Measurements from ENCODE around the gene JADE2. TPM values are rescaled to one million over a fixed set of nuclear protein-coding genes. Genes with fewer than 3 reads are reported as not detected.

The JADE2 gene
- total RNA-seq, 4 donors from 2014 or later, result 46.0 to 113 (median 89.2) TPM

DNA sequence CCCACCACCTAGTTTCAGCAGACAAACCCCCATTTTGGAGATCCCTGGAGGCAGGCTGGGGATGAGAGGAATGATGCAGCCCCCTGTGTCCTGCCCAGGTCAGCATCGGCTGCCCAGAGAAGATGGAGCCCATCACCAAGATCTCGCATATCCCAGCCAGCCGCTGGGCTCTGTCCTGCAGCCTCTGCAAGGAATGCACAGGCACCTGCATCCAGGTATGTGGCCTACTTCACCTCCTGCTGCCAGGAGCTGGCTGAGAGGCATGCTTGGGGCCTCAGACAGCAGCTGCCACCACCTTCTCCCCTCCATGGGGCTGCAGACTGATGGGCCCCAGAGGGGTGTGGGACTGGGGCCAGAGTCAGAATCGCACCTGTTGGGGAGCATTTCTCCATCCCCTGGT, 38.9 kb downstream of the JADE2 start:
- H3K4me3 ChIP-seq, result no peak overlapping the region
- TF ChIP-seq POLR2A (IDR thresholded peaks at IDR 0.05), result no peak
- no peak for TF ChIP-seq EP300 (IDR thresholded peaks at IDR 0.05)
- no peak for TF ChIP-seq POLR2AphosphoS5 (IDR thresholded peaks at IDR 0.05)
- TF ChIP-seq, protein P1, sequence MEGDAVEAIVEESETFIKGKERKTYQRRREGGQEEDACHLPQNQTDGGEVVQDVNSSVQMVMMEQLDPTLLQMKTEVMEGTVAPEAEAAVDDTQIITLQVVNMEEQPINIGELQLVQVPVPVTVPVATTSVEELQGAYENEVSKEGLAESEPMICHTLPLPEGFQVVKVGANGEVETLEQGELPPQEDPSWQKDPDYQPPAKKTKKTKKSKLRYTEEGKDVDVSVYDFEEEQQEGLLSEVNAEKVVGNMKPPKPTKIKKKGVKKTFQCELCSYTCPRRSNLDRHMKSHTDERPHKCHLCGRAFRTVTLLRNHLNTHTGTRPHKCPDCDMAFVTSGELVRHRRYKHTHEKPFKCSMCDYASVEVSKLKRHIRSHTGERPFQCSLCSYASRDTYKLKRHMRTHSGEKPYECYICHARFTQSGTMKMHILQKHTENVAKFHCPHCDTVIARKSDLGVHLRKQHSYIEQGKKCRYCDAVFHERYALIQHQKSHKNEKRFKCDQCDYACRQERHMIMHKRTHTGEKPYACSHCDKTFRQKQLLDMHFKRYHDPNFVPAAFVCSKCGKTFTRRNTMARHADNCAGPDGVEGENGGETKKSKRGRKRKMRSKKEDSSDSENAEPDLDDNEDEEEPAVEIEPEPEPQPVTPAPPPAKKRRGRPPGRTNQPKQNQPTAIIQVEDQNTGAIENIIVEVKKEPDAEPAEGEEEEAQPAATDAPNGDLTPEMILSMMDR (IDR thresholded peaks at IDR 0.05), result no peak
- WGBS, 2 donors (ENCODE audit: low coverage in 1 of 2), result 100% methylated on average over 1 of the region's 4 CpGs; no CpG with 5 or more reads in 1 of the 2 donors
- H3K9me3 ChIP-seq, result no peaks in the 10 kb centered on the region
- H3K27ac ChIP-seq, result no peak overlapping the region
- peaks cover 0 to 100% of the 10 kb centered on the region in 2 donors for H3K36me3 ChIP-seq
- no peaks in the 10 kb centered on the region for H3K27me3 ChIP-seq
- peaks cover 4 to 60% (median 26%) of the 10 kb centered on the region in 3 donors for H3K4me1 ChIP-seq
- ATAC-seq, result no peak

DNA sequence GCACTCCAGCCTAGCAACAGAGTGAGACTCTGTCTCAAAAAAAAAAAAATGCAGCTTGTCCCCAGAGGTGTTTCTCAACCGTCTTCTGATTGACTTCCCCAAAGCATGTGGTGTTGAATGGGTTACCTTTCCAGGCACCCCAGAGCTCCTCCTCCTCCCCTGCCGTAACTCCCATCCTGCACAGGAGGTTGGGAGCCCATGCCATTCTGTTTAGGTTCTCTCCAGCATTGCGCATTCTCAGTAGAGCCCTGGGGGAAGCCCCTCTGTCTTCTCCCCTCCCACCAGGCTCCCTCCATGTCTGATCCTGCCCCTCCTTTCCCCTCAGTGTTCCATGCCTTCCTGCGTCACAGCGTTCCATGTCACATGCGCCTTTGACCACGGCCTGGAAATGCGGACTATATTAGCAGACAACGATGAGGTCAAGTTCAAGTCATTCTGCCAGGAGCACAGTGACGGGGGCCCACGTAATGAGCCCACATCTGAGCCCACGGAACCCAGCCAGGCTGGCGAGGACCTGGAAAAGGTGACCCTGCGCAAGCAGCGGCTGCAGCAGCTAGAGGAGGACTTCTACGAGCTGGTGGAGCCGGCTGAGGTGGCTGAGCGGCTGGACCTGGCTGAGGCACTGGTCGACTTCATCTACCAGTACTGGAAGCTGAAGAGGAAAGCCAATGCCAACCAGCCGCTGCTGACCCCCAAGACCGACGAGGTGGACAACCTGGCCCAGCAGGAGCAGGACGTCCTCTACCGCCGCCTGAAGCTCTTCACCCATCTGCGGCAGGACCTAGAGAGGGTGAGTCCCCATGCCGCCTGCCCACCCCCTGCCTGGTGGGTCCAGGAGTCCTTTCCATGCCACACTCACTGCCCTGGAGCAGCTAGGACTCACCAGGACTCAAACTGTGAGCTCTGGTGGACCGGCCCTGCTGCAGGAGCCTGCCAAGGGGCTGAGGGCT, 40.6 kb downstream of the JADE2 start:
- WGBS, 2 donors (ENCODE audit: low coverage in 1 of 2), result 76 to 87% methylated on average over 4 to 5 of the region's 28 CpGs
- ATAC-seq, result no peak
- peaks cover 0 to 100% of the 10 kb centered on the region in 2 donors for H3K36me3 ChIP-seq

DNA sequence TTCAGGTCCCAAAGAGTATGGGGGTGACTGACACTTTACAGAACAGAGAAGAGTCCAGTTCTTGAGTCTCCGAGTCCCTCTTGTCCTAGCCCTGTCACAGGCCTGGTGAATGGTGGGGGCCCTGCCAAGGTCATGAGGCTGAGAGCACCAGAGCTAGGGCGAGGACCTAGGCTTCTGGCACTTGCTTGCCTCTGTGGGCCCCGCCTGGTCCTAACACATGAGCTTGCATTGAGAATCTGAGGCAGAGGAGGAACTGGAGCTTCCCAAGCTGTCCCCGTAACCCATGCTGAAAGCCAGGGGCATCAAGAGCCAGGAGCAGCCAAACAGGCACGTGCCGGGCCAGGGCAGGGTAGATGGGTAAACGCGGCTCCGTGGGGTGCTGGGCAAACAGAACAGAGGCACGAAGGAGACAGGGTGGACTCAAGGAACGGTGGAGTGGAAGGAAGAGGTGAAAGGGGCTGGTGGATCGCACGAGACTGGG, 41.3 kb downstream of the JADE2 start:
- peak overlapping the region in 3 of 4 donors; percentile 72 to 76 (median 74) for H3K27ac ChIP-seq
- ATAC-seq, result no peak
- H3K9me3 ChIP-seq, result no peaks in the 10 kb centered on the region
- peaks cover 0 to 100% of the 10 kb centered on the region in 2 donors for H3K36me3 ChIP-seq
- H3K4me1 ChIP-seq, result peaks cover 4 to 62% (median 40%) of the 10 kb centered on the region in 3 donors
- 84% methylated on average over 10 of the region's 13 CpGs; no CpG with 5 or more reads in 1 of the 2 donors for WGBS, 2 donors (ENCODE audit: low coverage in 1 of 2)
- H3K4me3 ChIP-seq, result no peak overlapping the region
- H3K27me3 ChIP-seq, result no peaks in the 10 kb centered on the region
- TF ChIP-seq POLR2AphosphoS5 (IDR thresholded peaks at IDR 0.05) (no peak), POLR2A (IDR thresholded peaks at IDR 0.05) (no peak), EP300 (IDR thresholded peaks at IDR 0.05) (no peak)
- TF ChIP-seq, protein P1 (IDR thresholded peaks at IDR 0.05), result no peak

More for the DNA sequence above, 40.6 kb downstream of the JADE2 start:
- peaks cover 4 to 62% (median 43%) of the 10 kb centered on the region in 3 donors for H3K4me1 ChIP-seq
- H3K9me3 ChIP-seq, result no peaks in the 10 kb centered on the region
- no peak overlapping the region for H3K4me3 ChIP-seq
- TF ChIP-seq, protein P1 (IDR thresholded peaks at IDR 0.05), result no peak
- TF ChIP-seq EP300 (IDR thresholded peaks at IDR 0.05), result no peak
- no peak for TF ChIP-seq POLR2A (IDR thresholded peaks at IDR 0.05)
- TF ChIP-seq POLR2AphosphoS5 (IDR thresholded peaks at IDR 0.05), result no peak
- peak overlapping the region in 2 of 4 donors; percentile 72 to 74 for H3K27ac ChIP-seq
- no peaks in the 10 kb centered on the region for H3K27me3 ChIP-seq

DNA sequence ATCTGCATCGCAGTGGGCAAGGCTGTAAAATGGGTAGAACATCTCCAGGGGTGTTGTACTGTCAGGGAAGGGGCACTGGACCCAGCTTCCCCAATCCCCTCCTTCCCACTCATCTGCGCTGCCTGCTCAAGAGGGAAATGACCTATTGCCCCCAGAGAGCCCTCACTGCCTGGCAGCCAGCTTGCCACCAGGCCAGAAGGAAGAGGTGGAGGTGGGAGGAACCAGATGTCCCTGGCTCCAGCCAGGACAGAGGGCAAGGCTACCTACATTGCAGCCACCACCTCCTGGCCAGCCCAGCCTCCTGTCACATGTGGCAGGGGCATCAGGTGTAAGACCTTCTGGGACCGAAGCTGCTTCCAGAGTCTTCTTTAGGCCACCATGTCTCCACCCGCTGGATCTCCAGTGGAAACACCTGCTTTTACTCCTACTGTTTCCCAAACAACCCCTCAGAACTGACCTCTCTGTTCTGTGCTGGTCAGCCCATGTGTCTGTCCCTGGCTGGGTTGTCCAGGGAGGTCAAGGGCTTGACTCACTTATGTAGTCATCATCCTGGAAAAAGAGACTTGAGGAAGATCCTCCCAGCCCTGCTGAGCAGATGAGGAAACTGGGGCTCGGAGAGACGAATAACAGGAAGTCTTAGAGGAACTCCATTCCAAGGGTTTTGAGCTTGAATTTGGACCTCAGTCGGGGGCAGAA, 42.3 kb downstream of the JADE2 start:
- Histone ChIP-seq H3K4me1 (peaks cover 4 to 66% (median 40%) of the 10 kb centered on the region in 3 donors), H3K27ac (peak overlapping the region in 3 of 4 donors; percentile 72 to 76 (median 74)), H3K27me3 (no peaks in the 10 kb centered on the region), H3K36me3 (peaks cover 0 to 100% of the 10 kb centered on the region in 2 donors), H3K9me3 (no peaks in the 10 kb centered on the region), H3K4me3 (no peak overlapping the region)
- 29 to 63% methylated on average over 1 to 6 of the region's 7 CpGs for WGBS, 2 donors (ENCODE audit: low coverage in 1 of 2)
- ATAC-seq, result peak; percentile 89
- TF ChIP-seq EP300 (IDR thresholded peaks at IDR 0.05) (no peak), POLR2AphosphoS5 (IDR thresholded peaks at IDR 0.05) (peak; percentile 24), POLR2A (IDR thresholded peaks at IDR 0.05) (no peak)
- TF ChIP-seq, protein P1 (IDR thresholded peaks at IDR 0.05), result no peak

Measured in gastroesophageal sphincter (tissue), 4 donors.